ENCODE data around the gene LRFN2. TPM values are rescaled to one million over a fixed set of nuclear protein-coding genes. Genes with fewer than 3 reads are reported as not detected.

The LRFN2 gene
- total RNA-seq, 1 experiment from 2014 or later, result not detected

DNA sequence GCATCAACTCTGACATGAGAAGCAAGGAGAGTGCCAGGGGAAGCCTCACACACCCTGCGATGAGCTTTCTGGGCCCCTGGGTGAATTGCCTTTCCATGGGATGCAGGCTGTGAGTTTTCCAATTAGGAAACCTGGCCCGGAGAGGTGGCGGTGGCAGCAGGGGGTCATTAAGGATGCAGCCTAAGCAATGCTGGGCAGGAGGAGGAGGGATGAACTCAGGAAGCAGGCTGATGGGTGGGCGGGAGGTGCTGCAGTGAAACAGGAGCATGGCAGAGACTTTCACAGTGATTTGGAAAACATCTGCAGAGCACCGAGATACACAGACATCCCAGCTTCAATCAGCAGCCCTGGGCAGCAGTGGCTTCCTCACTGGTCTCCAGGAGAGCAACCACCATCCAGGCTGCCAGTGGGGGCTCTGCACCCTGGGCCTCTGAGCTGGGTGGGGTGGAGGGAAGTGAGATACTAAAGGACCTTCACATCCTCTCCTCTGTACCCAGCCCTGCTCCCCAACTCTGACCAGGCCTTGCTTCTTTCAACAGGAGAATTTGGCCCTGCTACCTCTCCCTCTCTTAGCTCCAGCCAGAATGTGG, 44.9 kb downstream of the LRFN2 start:
- no peaks in the 10 kb centered on the region for H3K9me3 ChIP-seq (ENCODE audit: low read length)
- intact Hi-C loops (cut with micrococcal nuclease), result no loop called here
- no peaks in the 10 kb centered on the region for H4K20me1 ChIP-seq (ENCODE audit: low read length)
- ChIA-PET CTCF (no interaction called here), POLR2A (ENCODE audit: unreplicated experiment) (no interaction called here)
- ATAC-seq, result no peak
- peaks cover 22% of the 10 kb centered on the region for H3K27me3 ChIP-seq (ENCODE audit: low read length)
- DNase-seq, result no peak
- no peaks in the 10 kb centered on the region for H3K79me2 ChIP-seq (ENCODE audit: low read length)
- H3K9me2 ChIP-seq (replicated peaks; ENCODE audit: low read length), result no peaks in the 10 kb centered on the region
- no TSS peak for BruUV-seq (replicated peaks)
- no peaks in the 10 kb centered on the region for H3K4me1 ChIP-seq (ENCODE audit: insufficient read depth, low read length)
- no peak overlapping the region for H3K4me2 ChIP-seq (ENCODE audit: low read length)
- H3K27ac ChIP-seq (ENCODE audit: low read length), result no peak overlapping the region
- TF ChIP-seq, protein P1, sequence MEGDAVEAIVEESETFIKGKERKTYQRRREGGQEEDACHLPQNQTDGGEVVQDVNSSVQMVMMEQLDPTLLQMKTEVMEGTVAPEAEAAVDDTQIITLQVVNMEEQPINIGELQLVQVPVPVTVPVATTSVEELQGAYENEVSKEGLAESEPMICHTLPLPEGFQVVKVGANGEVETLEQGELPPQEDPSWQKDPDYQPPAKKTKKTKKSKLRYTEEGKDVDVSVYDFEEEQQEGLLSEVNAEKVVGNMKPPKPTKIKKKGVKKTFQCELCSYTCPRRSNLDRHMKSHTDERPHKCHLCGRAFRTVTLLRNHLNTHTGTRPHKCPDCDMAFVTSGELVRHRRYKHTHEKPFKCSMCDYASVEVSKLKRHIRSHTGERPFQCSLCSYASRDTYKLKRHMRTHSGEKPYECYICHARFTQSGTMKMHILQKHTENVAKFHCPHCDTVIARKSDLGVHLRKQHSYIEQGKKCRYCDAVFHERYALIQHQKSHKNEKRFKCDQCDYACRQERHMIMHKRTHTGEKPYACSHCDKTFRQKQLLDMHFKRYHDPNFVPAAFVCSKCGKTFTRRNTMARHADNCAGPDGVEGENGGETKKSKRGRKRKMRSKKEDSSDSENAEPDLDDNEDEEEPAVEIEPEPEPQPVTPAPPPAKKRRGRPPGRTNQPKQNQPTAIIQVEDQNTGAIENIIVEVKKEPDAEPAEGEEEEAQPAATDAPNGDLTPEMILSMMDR (conservative IDR thresholded peaks at IDR 0.05; ENCODE audit: low read depth, low read length), result no peak
- TF ChIP-seq EZH2phosphoT487 (IDR thresholded peaks at IDR 0.05; ENCODE audit: borderline replicate concordance, low read length), result no peak
- no peak for TF ChIP-seq EZH2 (IDR thresholded peaks at IDR 0.05; ENCODE audit: low read length, unreplicated experiment)
- no peaks in the 10 kb centered on the region for H3F3A ChIP-seq (ENCODE audit: low read length, unreplicated experiment)
- no peaks in the 10 kb centered on the region for H3K36me3 ChIP-seq (ENCODE audit: low read depth, low read length)
- H2AFZ ChIP-seq (ENCODE audit: low read length), result no peak overlapping the region
- no peak overlapping the region for H3K9ac ChIP-seq (ENCODE audit: low read length)
- no peak overlapping the region for H3K4me3 ChIP-seq (ENCODE audit: low read length)

DNA sequence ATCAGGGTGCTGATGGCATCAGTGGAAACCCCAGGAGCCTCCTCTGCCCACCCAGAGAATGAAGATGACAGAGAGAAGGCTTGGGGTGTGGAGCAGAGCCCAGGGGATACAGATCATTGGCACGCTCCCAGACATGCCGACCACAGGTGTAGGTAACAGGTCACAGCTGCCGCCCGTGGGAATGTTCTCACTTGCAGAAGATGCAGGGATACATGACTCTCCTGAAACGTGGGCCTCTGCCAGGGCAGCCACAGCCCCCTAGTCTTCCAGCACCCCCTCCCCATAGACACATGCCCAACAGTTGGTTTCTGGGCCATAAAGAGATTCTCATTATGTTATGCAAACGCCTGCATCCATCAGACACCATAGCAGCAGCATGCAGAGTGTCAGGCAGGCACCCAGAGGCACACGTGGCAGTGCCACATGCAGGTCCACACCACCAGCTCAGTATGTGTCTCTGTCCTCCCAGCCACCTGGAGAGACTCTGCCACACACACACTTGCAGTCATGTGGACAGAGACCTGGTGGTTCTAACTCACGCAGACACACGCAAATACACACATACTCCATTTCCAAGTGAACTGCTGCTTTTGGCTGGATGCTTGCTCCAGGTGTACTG, 45.5 kb downstream of the LRFN2 start:
- Histone ChIP-seq H4K20me1 (ENCODE audit: low read length) (no peaks in the 10 kb centered on the region), H3K27ac (ENCODE audit: low read length) (no peak overlapping the region), H3K36me3 (ENCODE audit: low read depth, low read length) (no peaks in the 10 kb centered on the region), H3F3A (ENCODE audit: low read length, unreplicated experiment) (no peaks in the 10 kb centered on the region), H2AFZ (ENCODE audit: low read length) (no peak overlapping the region), H3K4me3 (ENCODE audit: low read length) (no peak overlapping the region), H3K79me2 (ENCODE audit: low read length) (no peaks in the 10 kb centered on the region), H3K9me2 (replicated peaks; ENCODE audit: low read length) (no peaks in the 10 kb centered on the region), H3K9me3 (ENCODE audit: low read length) (no peaks in the 10 kb centered on the region), H3K27me3 (ENCODE audit: low read length) (peaks cover 22% of the 10 kb centered on the region), H3K9ac (ENCODE audit: low read length) (no peak overlapping the region), H3K4me2 (ENCODE audit: low read length) (no peak overlapping the region), H3K4me1 (ENCODE audit: insufficient read depth, low read length) (no peaks in the 10 kb centered on the region)
- CTCF ChIA-PET, result no interaction called here
- BruUV-seq (replicated peaks), result no TSS peak
- no peak for DNase-seq
- POLR2A ChIA-PET (ENCODE audit: unreplicated experiment), result no interaction called here
- TF ChIP-seq, protein P1 (conservative IDR thresholded peaks at IDR 0.05; ENCODE audit: low read depth, low read length), result no peak
- no peak for TF ChIP-seq EZH2 (IDR thresholded peaks at IDR 0.05; ENCODE audit: low read length, unreplicated experiment)
- ATAC-seq, result no peak
- intact Hi-C loops (cut with micrococcal nuclease), result no loop called here

DNA sequence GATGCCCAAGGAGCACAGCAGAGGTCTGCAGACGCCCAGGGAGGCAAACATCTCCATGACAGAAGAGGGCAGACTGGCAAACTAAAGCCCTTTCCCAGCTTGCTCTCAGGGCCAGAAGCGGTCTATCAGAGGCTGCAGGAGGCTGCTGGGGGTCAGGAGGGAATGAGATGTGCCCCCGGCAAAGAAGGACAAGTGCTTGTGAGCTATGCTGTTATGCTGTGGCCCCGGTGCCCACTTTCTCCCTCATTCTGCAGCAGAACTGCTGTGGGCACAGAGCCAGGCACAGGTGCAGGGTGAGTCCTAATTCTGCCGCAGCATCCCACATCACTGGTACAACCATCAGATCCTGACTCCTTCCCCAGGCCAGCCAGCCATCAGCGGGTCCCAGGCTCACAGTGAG, 46.4 kb downstream of the LRFN2 start:
- H3K27ac ChIP-seq (ENCODE audit: low read length), result no peak overlapping the region
- TF ChIP-seq, protein P1 (conservative IDR thresholded peaks at IDR 0.05; ENCODE audit: low read depth, low read length), result no peak
- TF ChIP-seq EZH2 (IDR thresholded peaks at IDR 0.05; ENCODE audit: low read length, unreplicated experiment) (no peak), EZH2phosphoT487 (IDR thresholded peaks at IDR 0.05; ENCODE audit: borderline replicate concordance, low read length) (no peak)
- ChIA-PET POLR2A (ENCODE audit: unreplicated experiment) (no interaction called here), CTCF (no interaction called here)
- no peaks in the 10 kb centered on the region for H3F3A ChIP-seq (ENCODE audit: low read length, unreplicated experiment)
- BruUV-seq (replicated peaks), result no TSS peak
- no peak for DNase-seq
- H4K20me1 ChIP-seq (ENCODE audit: low read length), result no peaks in the 10 kb centered on the region
- intact Hi-C loops (cut with micrococcal nuclease), result no loop called here
- no peaks in the 10 kb centered on the region for H3K4me1 ChIP-seq (ENCODE audit: insufficient read depth, low read length)
- H3K79me2 ChIP-seq (ENCODE audit: low read length), result no peaks in the 10 kb centered on the region
- H3K9ac ChIP-seq (ENCODE audit: low read length), result no peak overlapping the region
- H3K27me3 ChIP-seq (ENCODE audit: low read length), result peaks cover 18% of the 10 kb centered on the region
- H3K36me3 ChIP-seq (ENCODE audit: low read depth, low read length), result no peaks in the 10 kb centered on the region
- no peaks in the 10 kb centered on the region for H3K9me2 ChIP-seq (replicated peaks; ENCODE audit: low read length)
- H2AFZ ChIP-seq (ENCODE audit: low read length), result no peak overlapping the region
- no peaks in the 10 kb centered on the region for H3K9me3 ChIP-seq (ENCODE audit: low read length)
- no peak overlapping the region for H3K4me2 ChIP-seq (ENCODE audit: low read length)
- no peak overlapping the region for H3K4me3 ChIP-seq (ENCODE audit: low read length)
- ATAC-seq, result no peak
